22Rv1 (cell line): Measurements from ENCODE around the gene AKT1S1.
A peak's percentile ranks its signal among the peaks of the same experiment; 100 is the strongest.

ENCODE experiments used
- H3K27ac ChIP-seq: fragments of 450-650 bp; 2 replicates; pipeline ENCODE4 v1.5.1; 2017
- CTCF ChIP-seq: fragments of 450-650 bp; IDR thresholded peaks from 2 replicates; pipeline ENCODE4 v1.5.1; 2017; ENCODE audit warnings: mild to moderate bottlenecking
- ZFX ChIP-seq: fragments of 450-650 bp; IDR thresholded peaks from 2 replicates; pipeline ENCODE4 v1.6.1; 2017; ENCODE audit warnings: antibody characterized with exemption, borderline replicate concordance

Gene AKT1S1

GRCh38 chr19:49863254-49863934 is 13.8 kb downstream of the AKT1S1 start:
- H3K27ac ChIP-seq = peak overlapping the region; percentile 96
- no peak; the same call in 1 of the 2 replicates for TF ChIP-seq CTCF
- TF ChIP-seq ZFX = no peak

GRCh38 chr19:49862391-49863253 is 14.5 kb downstream of the AKT1S1 start:
- TF ChIP-seq ZFX (no peak), CTCF (peak; percentile 56)

GRCh38 chr19:49861541-49862378 is 15.4 kb downstream of the AKT1S1 start:
- peak; percentile 51 for TF ChIP-seq CTCF
- no peak for TF ChIP-seq ZFX
- peak overlapping the region; percentile 96 for H3K27ac ChIP-seq

More at GRCh38 chr19:49862391-49863253, 14.5 kb downstream of the AKT1S1 start:
- peak overlapping the region; percentile 96 for H3K27ac ChIP-seq

- TF ChIP-seq CTCF = no peak
- TF ChIP-seq ZFX = no peak
- H3K27ac ChIP-seq = peak overlapping the region; percentile 96
Measured at GRCh38 chr19:49861107-49861506, 16.0 kb downstream of the AKT1S1 start.

GRCh38 chr19:49860336-49861102 is 16.6 kb downstream of the AKT1S1 start:
- H3K27ac ChIP-seq = peak overlapping the region; percentile 96
- no peak for TF ChIP-seq ZFX
- no peak for TF ChIP-seq CTCF

GRCh38 chr19:49859682-49860335 is 17.3 kb downstream of the AKT1S1 start:
- TF ChIP-seq CTCF = no peak
- H3K27ac ChIP-seq = peak overlapping the region; percentile 96
